Measurements from ENCODE around the gene HK2.
"Not testable (repeated sequence)": the region's sequence is repeated elsewhere in the genome, so short reads cannot be mapped to it uniquely, and the experiment has no call there.

The HK2 gene

GRCh38 chr2:74877376-74877775 lies 43.4 kb downstream of the HK2 start:
- DNase-seq (ENCODE audit: low read depth in 2 of 2) = no peak

- DNase-seq (ENCODE audit: low read depth in 2 of 2) = no peak
Measured at GRCh38 chr2:74877781-74878433, 44.0 kb downstream of the HK2 start.

- no peak for DNase-seq (ENCODE audit: low read depth in 2 of 2)
Measured at GRCh38 chr2:74878551-74878950, 44.6 kb downstream of the HK2 start.

GRCh38 chr2:74880054-74880728 lies 46.3 kb downstream of the HK2 start:
- no peak for DNase-seq (ENCODE audit: low read depth in 2 of 2)

- DNase-seq (ENCODE audit: low read depth in 2 of 2) = no peak
Measured at GRCh38 chr2:74881176-74881575, 47.2 kb downstream of the HK2 start.

GRCh38 chr2:74881626-74882298 lies 47.8 kb downstream of the HK2 start:
- no peak for DNase-seq (ENCODE audit: low read depth in 2 of 2)

GRCh38 chr2:74882299-74882687 lies 48.4 kb downstream of the HK2 start:
- no peak for DNase-seq (ENCODE audit: low read depth in 2 of 2)

GRCh38 chr2:74883011-74883410 lies 49.1 kb downstream of the HK2 start:
- DNase-seq (ENCODE audit: low read depth in 2 of 2) = no peak

GRCh38 chr2:74884118-74884762 lies 50.3 kb downstream of the HK2 start:
- no peak for DNase-seq (ENCODE audit: low read depth in 2 of 2)

- no peak for DNase-seq (ENCODE audit: low read depth in 2 of 2)
Measured at GRCh38 chr2:74884866-74885265, 50.9 kb downstream of the HK2 start.

- DNase-seq (ENCODE audit: low read depth in 2 of 2) = no peak
Measured at GRCh38 chr2:74886251-74886650, 52.3 kb downstream of the HK2 start.

GRCh38 chr2:74886811-74887210 lies 52.9 kb downstream of the HK2 start:
- DNase-seq (ENCODE audit: low read depth in 2 of 2) = no peak

GRCh38 chr2:74887445-74887951 lies 53.6 kb downstream of the HK2 start:
- DNase-seq (ENCODE audit: low read depth in 2 of 2) = no peak

GRCh38 chr2:74887960-74888700 lies 54.2 kb downstream of the HK2 start:
- no peak for DNase-seq (ENCODE audit: low read depth in 2 of 2)

GRCh38 chr2:74889159-74889558 lies 55.2 kb downstream of the HK2 start:
- DNase-seq (ENCODE audit: low read depth in 2 of 2) = no peak

GRCh38 chr2:74890711-74891110 lies 56.8 kb downstream of the HK2 start:
- no peak for DNase-seq (ENCODE audit: low read depth in 2 of 2)

- DNase-seq (ENCODE audit: low read depth in 2 of 2) = no peak
Measured at GRCh38 chr2:74891136-74891764, 57.3 kb downstream of the HK2 start.

GRCh38 chr2:74891816-74892215 lies 57.9 kb downstream of the HK2 start:
- DNase-seq (ENCODE audit: low read depth in 2 of 2) = not testable (repeated sequence)

- DNase-seq (ENCODE audit: low read depth in 2 of 2) = no peak
Measured at GRCh38 chr2:74892609-74893008, 58.7 kb downstream of the HK2 start.

GRCh38 chr2:74893332-74893731 lies 59.4 kb downstream of the HK2 start:
- DNase-seq (ENCODE audit: low read depth in 2 of 2) = no peak

GRCh38 chr2:74894272-74894981 lies 60.5 kb downstream of the HK2 start:
- DNase-seq (ENCODE audit: low read depth in 2 of 2) = no peak
